ENCODE data around the gene AP5S1. TPM values are rescaled to one million over a fixed set of nuclear protein-coding genes. Genes with fewer than 3 reads are reported as not detected.
A peak's percentile ranks its signal among the peaks of the same experiment; 100 is the strongest.

AP5S1 gene
- total and polyA plus RNA-seq, 2 of the 13 experiments (the other 11 are each of a cell fraction or from before 2014, with no cell fraction given) = 7.9 to 23.2 TPM

GRCh38 chr20:3801299-3801698 lies 19.0 kb upstream of the AP5S1 start:
- FAIRE-seq = no peak
- Histone ChIP-seq H3K27me3 (ENCODE audit: control insufficient read depth in 1 of 2, insufficient read depth in 2 of 2, low read length in 2 of 2) (no peaks in the 10 kb centered on the region; a peak in 1 of 5 replicates), H3K27ac (ENCODE audit: extremely low read length, insufficient read depth, low read length) (no peak overlapping the region), H3K9me3 (ENCODE audit: low read length) (no peaks in the 10 kb centered on the region), H4K20me1 (ENCODE audit: insufficient read depth, low read length) (no peaks in the 10 kb centered on the region), H3K4me1 (ENCODE audit: insufficient read depth, low read length) (peaks cover 37% of the 10 kb centered on the region), H3K9ac (ENCODE audit: insufficient read depth, low read depth, low read length) (no peak overlapping the region), H3K4me2 (ENCODE audit: low read depth, low read length) (no peak overlapping the region), H3K4me3 (replicated peaks in 1 of 3; ENCODE audit: insufficient read depth in 1 of 3, low read depth in 2 of 3, low read length in 3 of 3) (no peak overlapping the region), H3K79me2 (ENCODE audit: insufficient read depth, low read length) (peaks cover 20% of the 10 kb centered on the region), H3K36me3 (replicated peaks in 1 of 2; ENCODE audit: control insufficient read depth in 1 of 2, insufficient read depth in 2 of 2, low read length in 2 of 2) (peaks cover 27 to 48% of the 10 kb centered on the region in 2 experiments), H2AFZ (ENCODE audit: low read length) (no peak overlapping the region)
- CTCF ChIA-PET (ENCODE audit: low intra/inter-chr PET ratio, low total read pairs) = no interaction called here
- intact Hi-C loops (cut with micrococcal nuclease; ENCODE audit: unreplicated experiment) (no loop called here), in situ Hi-C loops (cut with HindIII; ENCODE audit: extremely low pct_ligation_motif_present, low pct_unique_long_range_greater_than_20kb) (no loop called here)
- no peak for ATAC-seq
- WGBS (ENCODE audit: low lambda C conversion rate) = 88% methylated on average over 4 of the region's 4 CpGs
- no TSS peak for BruUV-seq (replicated peaks)
- TF ChIP-seq ATF7 (IDR thresholded peaks at IDR 0.05) (peak; percentile 60), ATF7 (CRISPR knock-in tag; IDR thresholded peaks at IDR 0.05) (no peak), ZNF20 (CRISPR knock-in tag; IDR thresholded peaks at IDR 0.05) (no peak), ZNF550 (CRISPR knock-in tag; IDR thresholded peaks at IDR 0.05; ENCODE audit: borderline replicate concordance) (no peak), TRAFD1 (CRISPR knock-in tag; IDR thresholded peaks at IDR 0.05; ENCODE audit: borderline replicate concordance) (no peak), RFXAP (CRISPR knock-in tag; IDR thresholded peaks at IDR 0.05; ENCODE audit: borderline replicate concordance) (no peak), NR0B2 (CRISPR knock-in tag; IDR thresholded peaks at IDR 0.05) (no peak)
- POLR2A ChIA-PET = interaction anchor here (1.7 to 2.4 kb wide), 2 partner anchors 17 to 19 kb away, joined by 8 to 12 read pairs; partner anchors contain the start of gene AP5S1
- no peak for DNase-seq (ENCODE audit: low spot score)

Data from HepG2 (cell line).